ENCODE results near the gene GRID1. TPM values are rescaled to one million over a fixed set of nuclear protein-coding genes. Genes with fewer than 3 reads are reported as not detected.

GRID1 gene
- polyA plus RNA-seq, 1 of the 3 experiments (the other 2 are of a cell fraction), result 0.13 TPM

GRCh38 chr10:86205306-86206239 is 161.0 kb downstream of the GRID1 start:
- CTCF ChIA-PET, result interaction anchor here (0.6 kb wide), 1 partner anchor 171 kb away, joined by 3 read pairs; no protein-coding TSS in a partner anchor
- DNase-seq, result no peak
- no peaks in the 10 kb centered on the region for H3K79me2 ChIP-seq (ENCODE audit: insufficient read depth)
- no peaks in the 10 kb centered on the region for H3K9me3 ChIP-seq
- no peak overlapping the region for H3K4me3 ChIP-seq (ENCODE audit: low read depth in 2 of 2, low read length in 1 of 2)
- peaks cover 0 to 6% of the 10 kb centered on the region in 2 experiments; a peak in 1 of 4 replicates for H3K4me1 ChIP-seq (ENCODE audit: control insufficient read depth in 1 of 2, insufficient read depth in 2 of 2, low read depth in 1 of 2, low read length in 1 of 2)
- POLR2A ChIA-PET, result no interaction called here
- no peaks in the 10 kb centered on the region for H3K36me3 ChIP-seq (replicated peaks in 1 of 2; ENCODE audit: control insufficient read depth in 1 of 2, insufficient read depth in 2 of 2, low read length in 1 of 2)
- TF ChIP-seq, protein P1, sequence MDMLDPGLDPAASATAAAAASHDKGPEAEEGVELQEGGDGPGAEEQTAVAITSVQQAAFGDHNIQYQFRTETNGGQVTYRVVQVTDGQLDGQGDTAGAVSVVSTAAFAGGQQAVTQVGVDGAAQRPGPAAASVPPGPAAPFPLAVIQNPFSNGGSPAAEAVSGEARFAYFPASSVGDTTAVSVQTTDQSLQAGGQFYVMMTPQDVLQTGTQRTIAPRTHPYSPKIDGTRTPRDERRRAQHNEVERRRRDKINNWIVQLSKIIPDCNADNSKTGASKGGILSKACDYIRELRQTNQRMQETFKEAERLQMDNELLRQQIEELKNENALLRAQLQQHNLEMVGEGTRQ (IDR thresholded peaks at IDR 0.05; ENCODE audit: borderline replicate concordance, low read depth, low read length), result no peak
- TF ChIP-seq GABPA (IDR thresholded peaks at IDR 0.05; ENCODE audit: low read depth) (no peak), SIN3A (IDR thresholded peaks at IDR 0.05; ENCODE audit: borderline replicate concordance, low read depth, low read length) (no peak), MEF2A (IDR thresholded peaks at IDR 0.05; ENCODE audit: borderline replicate concordance, low read depth) (no peak), EZH2phosphoT487 (IDR thresholded peaks at IDR 0.05; ENCODE audit: borderline replicate concordance, low read depth) (no peak), MXI1 (IDR thresholded peaks at IDR 0.05; ENCODE audit: low read depth, low read length) (no peak), POLR2AphosphoS5 (IDR thresholded peaks at IDR 0.05; ENCODE audit: low read depth, low read length) (no peak), SMC3 (IDR thresholded peaks at IDR 0.05; ENCODE audit: low read depth, low read length) (no peak), RFX5 (IDR thresholded peaks at IDR 0.05; ENCODE audit: low read length) (no peak), TCF12 (IDR thresholded peaks at IDR 0.05) (no peak), MAX (IDR thresholded peaks at IDR 0.05; ENCODE audit: low read depth) (no peak), RXRA (IDR thresholded peaks at IDR 0.05; ENCODE audit: borderline replicate concordance, low read depth) (no peak), EP300 (IDR thresholded peaks at IDR 0.05; ENCODE audit: borderline replicate concordance in 1 of 2, low read depth in 1 of 2, low read length in 1 of 2) (no peak), NRF1 (IDR thresholded peaks at IDR 0.05; ENCODE audit: low read depth, low read length) (no peak), FOSL2 (IDR thresholded peaks at IDR 0.05; ENCODE audit: borderline replicate concordance, low read depth) (no peak), FOXJ3 (CRISPR knock-in tag; IDR thresholded peaks at IDR 0.05) (no peak), RCOR1 (IDR thresholded peaks at IDR 0.05; ENCODE audit: low read length) (no peak)
- TF ChIP-seq, protein P2, sequence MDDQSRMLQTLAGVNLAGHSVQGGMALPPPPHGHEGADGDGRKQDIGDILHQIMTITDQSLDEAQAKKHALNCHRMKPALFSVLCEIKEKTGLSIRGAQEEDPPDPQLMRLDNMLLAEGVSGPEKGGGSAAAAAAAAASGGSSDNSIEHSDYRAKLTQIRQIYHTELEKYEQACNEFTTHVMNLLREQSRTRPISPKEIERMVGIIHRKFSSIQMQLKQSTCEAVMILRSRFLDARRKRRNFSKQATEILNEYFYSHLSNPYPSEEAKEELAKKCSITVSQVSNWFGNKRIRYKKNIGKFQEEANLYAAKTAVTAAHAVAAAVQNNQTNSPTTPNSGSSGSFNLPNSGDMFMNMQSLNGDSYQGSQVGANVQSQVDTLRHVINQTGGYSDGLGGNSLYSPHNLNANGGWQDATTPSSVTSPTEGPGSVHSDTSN (IDR thresholded peaks at IDR 0.05), result no peak
- TF ChIP-seq, protein P3, sequence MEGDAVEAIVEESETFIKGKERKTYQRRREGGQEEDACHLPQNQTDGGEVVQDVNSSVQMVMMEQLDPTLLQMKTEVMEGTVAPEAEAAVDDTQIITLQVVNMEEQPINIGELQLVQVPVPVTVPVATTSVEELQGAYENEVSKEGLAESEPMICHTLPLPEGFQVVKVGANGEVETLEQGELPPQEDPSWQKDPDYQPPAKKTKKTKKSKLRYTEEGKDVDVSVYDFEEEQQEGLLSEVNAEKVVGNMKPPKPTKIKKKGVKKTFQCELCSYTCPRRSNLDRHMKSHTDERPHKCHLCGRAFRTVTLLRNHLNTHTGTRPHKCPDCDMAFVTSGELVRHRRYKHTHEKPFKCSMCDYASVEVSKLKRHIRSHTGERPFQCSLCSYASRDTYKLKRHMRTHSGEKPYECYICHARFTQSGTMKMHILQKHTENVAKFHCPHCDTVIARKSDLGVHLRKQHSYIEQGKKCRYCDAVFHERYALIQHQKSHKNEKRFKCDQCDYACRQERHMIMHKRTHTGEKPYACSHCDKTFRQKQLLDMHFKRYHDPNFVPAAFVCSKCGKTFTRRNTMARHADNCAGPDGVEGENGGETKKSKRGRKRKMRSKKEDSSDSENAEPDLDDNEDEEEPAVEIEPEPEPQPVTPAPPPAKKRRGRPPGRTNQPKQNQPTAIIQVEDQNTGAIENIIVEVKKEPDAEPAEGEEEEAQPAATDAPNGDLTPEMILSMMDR (IDR thresholded peaks at IDR 0.05), result no peak
- H3K4me2 ChIP-seq, result no peak overlapping the region
- H3K9ac ChIP-seq, result no peak overlapping the region
- no peak overlapping the region for H3K27ac ChIP-seq (ENCODE audit: low read depth in 2 of 2, low read length in 1 of 2)
- H3F3A ChIP-seq (replicated peaks; ENCODE audit: insufficient read depth), result no peaks in the 10 kb centered on the region
- 20% methylated on average over 7 of the region's 7 CpGs for WGBS (ENCODE audit: low lambda C conversion rate)
- H2AFZ ChIP-seq (ENCODE audit: low read depth), result no peak overlapping the region
- no peaks in the 10 kb centered on the region for H3K27me3 ChIP-seq (ENCODE audit: insufficient read depth)
- H4K20me1 ChIP-seq (ENCODE audit: insufficient read depth), result no peaks in the 10 kb centered on the region
- no peaks in the 10 kb centered on the region for H3K9me2 ChIP-seq
